NCI-H2196 (cell line): Measurements from ENCODE around the gene PTK6.
"Not testable (repeated sequence)": the region's sequence is repeated elsewhere in the genome, so short reads cannot be mapped to it uniquely, and the experiment has no call there.

Experiments
- DNase-seq: peaks from one replicate; lab custom pipeline; 2025; ENCODE audit not compliant: unreplicated experiment; lab: John Stamatoyannopoulos, UW

Gene PTK6

GRCh38 chr20:63483834-63484233 is 53.3 kb downstream of the PTK6 start:
- DNase-seq, result no peak

GRCh38 chr20:63482021-63482587 is 55.1 kb downstream of the PTK6 start:
- DNase-seq, result no peak

- DNase-seq, result no peak
Measured at GRCh38 chr20:63481503-63481902, 55.7 kb downstream of the PTK6 start.

GRCh38 chr20:63479695-63480419 is 57.3 kb downstream of the PTK6 start:
- DNase-seq, result not testable (repeated sequence)

- no peak for DNase-seq
Measured at GRCh38 chr20:63478346-63479302, 58.6 kb downstream of the PTK6 start.
